Left lung (tissue), 10 donors: Measurements from ENCODE around the gene ELFN1. TPM values are rescaled to one million over a fixed set of nuclear protein-coding genes. Genes with fewer than 3 reads are reported as not detected.

ENCODE experiments used
- ATAC-seq: fragments of 200-7000 bp; cut with Tn5 transposase; one replicate; pipeline ENCODE4 v1.9.1; 2020; ENCODE audit warnings: moderate library complexity
- DNase-seq, 4 donors: peaks; one replicate each; pipeline ENCODE4 v3.0.0-alpha.2; 2013 to 2020
- H3K27ac ChIP-seq, 2 donors: fragments of 200-600 bp; sonication (generic) in 1 of 2; one replicate each; pipeline versions ENCODE4 v1.5.0 to v1.8.0; 2020 to 2021
- H3K27me3 ChIP-seq, 2 donors: fragments of 200-600 bp; sonication (generic) in 1 of 2; one replicate each; pipeline versions ENCODE4 v1.5.0 to v1.8.0; 2020 to 2021
- H3K36me3 ChIP-seq, 2 donors: fragments of 200-600 bp; sonication (generic) in 1 of 2; one replicate each; pipeline versions ENCODE4 v1.5.0 to v1.8.0; 2020 to 2021
- H3K4me1 ChIP-seq, 2 donors: fragments of 200-600 bp; one replicate each; pipeline ENCODE4 v1.8.0; 2021
- H3K4me3 ChIP-seq, 2 donors: fragments of 200-600 bp; sonication (generic) in 1 of 2; one replicate each; pipeline versions ENCODE4 v1.5.0 to v1.8.0; 2020 to 2021; ENCODE audit warnings: mild to moderate bottlenecking in 1 of 2
- H3K9me3 ChIP-seq, 2 donors: fragments of 200-600 bp; sonication (generic) in 1 of 2; one replicate each; pipeline versions ENCODE4 v1.5.0 to v1.8.0; 2020 to 2021
- intact Hi-C, 2 donors: fragments of 100-400 bp; cut with DNase I; formaldehyde crosslinking; loops; one replicate each; pipeline versions ENCODE4 v1.11.2 to v1.14.2; 2022
- polyA plus RNA-seq, 6 donors: library from polyadenylated mRNA; unstranded; fragments of 120-200 nt; gene quantifications; one replicate each; pipeline ENCODE4 v1.2.1, GENCODE V29; 2013; ENCODE audit not compliant: insufficient read length in 6 of 6
- total RNA-seq, 2 donors: library from RNA; stranded (reverse); fragmentation: NEBNext Ultra II Directional; extraction: Animal tissue kit (Norgen Biotek cat#: 25700); gene quantifications; one replicate each; pipeline ENCODE4 v1.2.1, GENCODE V29; 2021
- TF ChIP-seq, protein P1 (sequence below), 2 donors: fragments of 200-600 bp; sonication (generic) in 1 of 2; IDR thresholded peaks; one replicate each; pipeline versions ENCODE4 v1.5.0 to v1.8.0; 2021; ENCODE audit warnings: antibody characterized with exemption in 2 of 2
- donor health status: DM: no; HTN: yes; CAD: no.
- donor health status: DM: no; HTN: no; CAD: no.

Gene ELFN1
- total and polyA plus RNA-seq, 8 donors = 1.5 to 4.0 (median 2.7) TPM

DNA sequence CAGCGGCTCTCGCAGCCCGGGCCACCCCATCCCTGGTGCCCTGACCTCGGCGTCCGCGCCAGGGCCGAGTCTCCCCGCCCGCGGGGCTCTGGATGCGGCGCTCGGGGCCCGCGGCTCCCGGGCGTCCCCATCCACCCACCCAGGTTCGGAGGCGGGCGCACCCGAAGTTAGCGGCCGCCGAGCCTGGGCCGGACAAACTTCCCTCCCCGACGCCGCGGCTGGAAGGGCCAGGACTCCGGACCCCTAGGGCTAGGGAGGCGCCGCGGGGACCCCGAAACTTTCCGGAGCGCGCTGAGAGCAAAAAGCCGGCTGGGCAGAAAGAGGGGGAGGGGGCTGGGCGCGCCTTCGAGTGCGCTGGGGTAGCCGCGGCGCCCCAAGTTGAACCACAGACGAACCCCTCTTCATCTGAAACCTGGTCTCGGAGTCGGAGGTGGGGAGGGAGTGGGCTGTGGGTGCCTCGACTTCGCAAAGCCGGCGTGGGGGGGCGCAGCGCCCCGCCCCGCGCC, 3.7 kb upstream of the ELFN1 start:
- H3K4me3 ChIP-seq = peak overlapping the region; percentile 35 to 48
- intact Hi-C loops = loop anchor here in 1 of 2 donors (10.0 kb wide), 1 partner anchor 538 kb away; no protein-coding TSS in a partner anchor
- no peaks in the 10 kb centered on the region for H3K36me3 ChIP-seq
- TF ChIP-seq, protein P1, sequence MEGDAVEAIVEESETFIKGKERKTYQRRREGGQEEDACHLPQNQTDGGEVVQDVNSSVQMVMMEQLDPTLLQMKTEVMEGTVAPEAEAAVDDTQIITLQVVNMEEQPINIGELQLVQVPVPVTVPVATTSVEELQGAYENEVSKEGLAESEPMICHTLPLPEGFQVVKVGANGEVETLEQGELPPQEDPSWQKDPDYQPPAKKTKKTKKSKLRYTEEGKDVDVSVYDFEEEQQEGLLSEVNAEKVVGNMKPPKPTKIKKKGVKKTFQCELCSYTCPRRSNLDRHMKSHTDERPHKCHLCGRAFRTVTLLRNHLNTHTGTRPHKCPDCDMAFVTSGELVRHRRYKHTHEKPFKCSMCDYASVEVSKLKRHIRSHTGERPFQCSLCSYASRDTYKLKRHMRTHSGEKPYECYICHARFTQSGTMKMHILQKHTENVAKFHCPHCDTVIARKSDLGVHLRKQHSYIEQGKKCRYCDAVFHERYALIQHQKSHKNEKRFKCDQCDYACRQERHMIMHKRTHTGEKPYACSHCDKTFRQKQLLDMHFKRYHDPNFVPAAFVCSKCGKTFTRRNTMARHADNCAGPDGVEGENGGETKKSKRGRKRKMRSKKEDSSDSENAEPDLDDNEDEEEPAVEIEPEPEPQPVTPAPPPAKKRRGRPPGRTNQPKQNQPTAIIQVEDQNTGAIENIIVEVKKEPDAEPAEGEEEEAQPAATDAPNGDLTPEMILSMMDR (IDR thresholded peaks at IDR 0.05) = no peak
- DNase-seq = peak in 2 of 4 donors; percentile 32 to 68
- no peaks in the 10 kb centered on the region for H3K9me3 ChIP-seq
- H3K27ac ChIP-seq = no peak overlapping the region
- no peak for ATAC-seq
- peaks cover 23 to 63% of the 10 kb centered on the region in 2 donors for H3K4me1 ChIP-seq
- peaks cover 60 to 100% of the 10 kb centered on the region in 2 donors for H3K27me3 ChIP-seq

- peak overlapping the region; percentile 35 to 48 for H3K4me3 ChIP-seq
- H3K9me3 ChIP-seq = no peaks in the 10 kb centered on the region
- peaks cover 66 to 100% of the 10 kb centered on the region in 2 donors for H3K27me3 ChIP-seq
- DNase-seq (peak in 2 of 4 donors; percentile 34 to 81), ATAC-seq (peak; percentile 26)
- no peak overlapping the region for H3K27ac ChIP-seq
- H3K4me1 ChIP-seq = peaks cover 23 to 63% of the 10 kb centered on the region in 2 donors
- intact Hi-C loops = loop anchor here in 1 of 2 donors (10.0 kb wide), 1 partner anchor 538 kb away; no protein-coding TSS in a partner anchor
- TF ChIP-seq, protein P1 (IDR thresholded peaks at IDR 0.05) = no peak
- no peaks in the 10 kb centered on the region for H3K36me3 ChIP-seq
Measured at GRCh38 chr7:1666823-1667565, 3.1 kb upstream of the ELFN1 start.

GRCh38 chr7:1667566-1668395, 2.3 kb upstream of the ELFN1 start:
- peak in 2 of 4 donors; percentile 25 to 52 for DNase-seq
- H3K27me3 ChIP-seq = peaks cover 70 to 100% of the 10 kb centered on the region in 2 donors
- H3K4me3 ChIP-seq = peak overlapping the region; percentile 35 to 48
- TF ChIP-seq, protein P1 (IDR thresholded peaks at IDR 0.05) = no peak
- H3K4me1 ChIP-seq = peaks cover 23 to 63% of the 10 kb centered on the region in 2 donors
- no peaks in the 10 kb centered on the region for H3K9me3 ChIP-seq
- H3K27ac ChIP-seq = no peak overlapping the region
- intact Hi-C loops = loop anchor here in 1 of 2 donors (10.0 kb wide), 1 partner anchor 537 kb away; no protein-coding TSS in a partner anchor
- H3K36me3 ChIP-seq = no peaks in the 10 kb centered on the region
- ATAC-seq = peak; percentile 5

- TF ChIP-seq, protein P1 (IDR thresholded peaks at IDR 0.05) = no peak
- peak in 2 of 4 donors; percentile 26 to 68 for DNase-seq
- Histone ChIP-seq H3K4me3 (no peak overlapping the region), H3K27me3 (peaks cover 70 to 100% of the 10 kb centered on the region in 2 donors), H3K4me1 (peaks cover 23 to 63% of the 10 kb centered on the region in 2 donors), H3K36me3 (no peaks in the 10 kb centered on the region), H3K9me3 (no peaks in the 10 kb centered on the region), H3K27ac (no peak overlapping the region)
- intact Hi-C loops = loop anchor here in 1 of 2 donors (10.0 kb wide), 1 partner anchor 536 kb away; no protein-coding TSS in a partner anchor
- no peak for ATAC-seq
Measured at GRCh38 chr7:1668396-1669063, 1.5 kb upstream of the ELFN1 start.
